OCI-M2 (cell line): ENCODE measurements around the gene NT5DC1.
A peak's percentile ranks its signal among the peaks of the same experiment; 100 is the strongest.
"Not testable (repeated sequence)": the region's sequence is repeated elsewhere in the genome, so short reads cannot be mapped to it uniquely, and the experiment has no call there.

Experiments used
- DNase-seq: peaks from one replicate; lab custom pipeline; 2025; ENCODE audit not compliant: unreplicated experiment; lab: John Stamatoyannopoulos, UW

The NT5DC1 gene

DNA sequence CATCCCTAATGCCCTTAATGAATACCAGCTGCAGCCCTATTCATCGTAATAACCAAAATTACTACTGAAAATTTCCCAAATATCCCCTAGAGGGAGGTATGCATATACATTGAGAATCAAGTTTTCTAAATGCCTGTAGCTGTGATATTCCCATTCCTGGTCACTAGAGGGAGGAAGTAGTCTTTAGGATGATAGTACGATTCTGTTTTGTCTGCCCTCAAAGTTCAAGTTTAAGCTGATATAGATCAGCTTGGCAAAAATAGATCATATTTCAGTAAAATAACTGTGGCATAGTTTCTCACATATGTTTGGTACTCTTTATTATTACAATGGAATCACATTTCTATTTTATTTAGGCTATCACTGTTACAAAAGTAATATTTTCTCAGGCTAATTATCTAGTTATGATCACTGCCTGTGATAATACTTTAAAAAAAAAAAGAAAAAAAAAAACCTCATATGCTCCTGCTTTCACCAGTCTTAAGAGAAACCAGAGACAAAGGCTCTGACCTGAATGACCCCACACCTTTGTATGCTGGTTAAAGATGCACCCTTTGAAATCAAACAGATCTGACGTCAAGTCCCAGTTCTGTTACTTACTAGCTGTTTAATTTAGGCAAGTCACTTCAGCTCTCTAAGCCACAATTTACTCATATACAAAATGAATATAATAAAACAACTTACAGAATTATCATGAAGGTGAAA lies 168.1 kb downstream of the NT5DC1 start:
- no peak for DNase-seq

- DNase-seq = no peak
These were observed 170.6 kb downstream of the NT5DC1 start for GRCh38 chr6:116271149-116271708.

- DNase-seq = no peak
These were observed 176.5 kb downstream of the NT5DC1 start for GRCh38 chr6:116277124-116277523.

DNA sequence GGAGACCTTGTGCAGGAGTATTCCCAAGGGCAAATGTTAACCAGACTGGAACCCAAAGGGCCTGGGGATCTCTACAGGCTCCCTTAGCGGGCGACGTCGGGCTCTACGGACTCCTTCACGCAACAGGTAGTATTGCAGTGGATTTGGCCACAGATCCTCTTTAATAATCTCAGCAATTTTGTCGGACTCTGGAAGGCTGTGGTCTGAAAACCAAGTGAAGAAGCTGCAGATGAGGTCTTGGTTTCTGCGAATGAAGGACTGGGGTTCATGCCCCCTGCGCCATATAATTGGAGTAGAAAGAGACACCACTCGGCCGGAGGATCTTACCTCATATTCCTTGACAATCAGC lies 177.8 kb downstream of the NT5DC1 start:
- DNase-seq = no peak

GRCh38 chr6:116278854-116279231 lies 178.2 kb downstream of the NT5DC1 start:
- DNase-seq = no peak

GRCh38 chr6:116279232-116280160 lies 178.8 kb downstream of the NT5DC1 start, which contains the start of gene TSPYL1:
Gene TSPYL1 (minus strand): TSS chr6:116279930. CDS start chr6:116279830, 100 bp downstream.
- DNase-seq = peak; percentile 80

DNA sequence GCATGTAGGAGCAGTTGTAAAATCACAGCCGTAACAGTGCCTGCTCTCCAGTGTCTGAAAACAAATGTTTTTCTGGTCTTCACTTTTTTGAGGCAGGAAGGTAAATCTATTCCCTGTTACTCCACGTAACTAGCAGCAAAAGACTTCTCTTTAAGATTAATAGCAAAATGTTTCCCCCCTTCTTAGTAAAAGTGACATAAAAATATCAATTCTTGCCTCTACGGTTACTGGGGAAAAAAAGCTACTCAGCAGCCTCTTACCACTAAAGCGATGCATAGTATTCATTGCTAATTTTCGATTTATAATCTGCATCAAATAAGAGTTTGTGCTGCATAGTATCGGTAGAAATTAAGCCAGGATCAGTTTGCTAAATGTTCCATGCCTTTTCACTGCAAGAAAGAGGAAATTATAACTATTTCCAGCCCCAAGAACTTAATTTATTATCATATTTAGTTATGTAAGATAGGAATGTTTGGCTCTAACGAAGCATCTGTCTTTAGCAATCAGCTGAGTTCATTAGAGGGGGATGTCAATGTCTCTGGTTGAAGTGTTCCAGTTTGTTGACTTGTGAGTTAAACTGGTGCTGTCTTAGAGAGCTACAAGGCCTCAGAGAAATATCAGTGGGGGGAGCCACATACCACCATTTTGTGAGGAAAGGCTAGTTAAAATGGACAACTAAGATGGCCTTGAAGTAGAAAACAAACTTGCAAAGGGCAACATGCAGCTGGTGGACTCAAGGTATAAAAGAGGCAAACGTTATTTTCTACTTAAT lies 179.7 kb downstream of the NT5DC1 start:
- no peak for DNase-seq

DNA sequence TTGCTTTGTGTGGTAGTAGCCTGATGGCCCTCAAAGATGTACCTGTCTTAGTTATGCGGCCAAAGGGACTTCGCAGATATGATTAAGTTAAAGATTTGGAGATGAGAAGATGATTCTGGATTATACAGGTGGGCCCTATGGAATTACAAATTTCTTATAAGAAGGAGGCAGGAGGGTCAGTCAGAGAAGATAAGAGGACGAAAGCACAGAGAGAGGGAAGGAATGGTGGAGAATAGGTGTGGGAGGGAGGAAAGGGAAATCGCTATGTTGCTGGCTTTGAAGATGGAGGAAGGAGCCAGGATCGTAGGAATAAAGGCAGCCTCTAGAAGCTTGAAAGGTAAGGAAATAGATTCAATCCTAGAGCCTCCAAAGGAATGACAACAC lies 180.3 kb downstream of the NT5DC1 start:
- no peak for DNase-seq

DNA sequence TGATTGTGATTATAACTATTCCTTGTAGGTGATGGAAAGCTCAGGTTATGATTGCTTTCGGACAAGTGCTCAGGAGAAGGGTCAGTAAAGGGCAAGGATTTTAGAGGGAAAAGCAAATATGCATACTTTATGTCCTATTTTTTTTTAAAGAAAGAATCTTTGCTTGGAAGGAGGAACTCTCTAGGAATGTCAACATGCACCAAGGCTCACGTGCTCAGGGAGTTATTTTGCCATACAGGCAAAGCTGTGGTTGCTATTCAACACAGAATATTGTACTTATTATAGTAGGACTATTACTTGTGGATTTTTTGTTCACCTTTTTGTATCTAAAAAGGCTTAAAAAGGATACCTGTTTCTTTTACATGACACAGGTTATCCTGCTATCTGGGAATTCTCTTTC lies 182.0 kb downstream of the NT5DC1 start:
- no peak for DNase-seq

DNA sequence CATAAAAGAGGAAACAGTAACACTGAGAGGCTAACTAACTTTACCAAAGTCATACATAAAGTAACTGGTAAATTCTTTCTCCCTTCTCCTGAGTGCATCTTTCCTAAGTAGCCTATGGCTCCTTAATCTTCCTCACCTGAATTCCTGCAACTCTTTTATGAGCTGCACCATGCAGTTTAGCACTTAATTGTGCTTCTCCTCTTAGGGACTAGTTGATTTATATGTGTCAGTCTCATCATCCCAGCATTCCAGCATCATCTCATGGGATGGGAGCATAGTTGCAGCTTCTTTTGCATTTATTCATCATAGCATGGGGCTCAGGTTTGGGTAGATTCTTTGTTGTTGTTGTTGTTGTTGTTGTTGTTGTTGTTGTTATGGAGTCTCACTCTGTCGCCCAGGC lies 182.5 kb downstream of the NT5DC1 start:
- no peak for DNase-seq

DNA sequence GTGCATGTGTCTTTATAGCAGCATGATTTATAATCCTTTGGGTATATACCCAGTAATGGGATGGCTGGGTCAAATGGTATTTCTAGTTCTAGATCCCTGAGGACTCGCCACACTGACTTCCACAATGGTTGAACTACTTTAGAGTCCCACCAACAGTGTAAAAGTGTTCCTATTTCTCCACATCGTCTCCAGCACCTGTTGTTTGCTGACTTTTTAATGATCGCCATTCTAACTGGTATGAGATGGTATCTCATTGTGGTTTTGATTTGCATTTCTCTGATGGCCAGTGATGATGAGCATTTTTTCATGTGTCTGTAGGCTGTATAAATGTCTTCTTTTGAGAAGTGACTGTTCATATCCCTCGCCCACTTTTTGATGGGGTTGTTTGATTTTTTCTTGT lies 184.3 kb downstream of the NT5DC1 start:
- not testable (repeated sequence) for DNase-seq

DNA sequence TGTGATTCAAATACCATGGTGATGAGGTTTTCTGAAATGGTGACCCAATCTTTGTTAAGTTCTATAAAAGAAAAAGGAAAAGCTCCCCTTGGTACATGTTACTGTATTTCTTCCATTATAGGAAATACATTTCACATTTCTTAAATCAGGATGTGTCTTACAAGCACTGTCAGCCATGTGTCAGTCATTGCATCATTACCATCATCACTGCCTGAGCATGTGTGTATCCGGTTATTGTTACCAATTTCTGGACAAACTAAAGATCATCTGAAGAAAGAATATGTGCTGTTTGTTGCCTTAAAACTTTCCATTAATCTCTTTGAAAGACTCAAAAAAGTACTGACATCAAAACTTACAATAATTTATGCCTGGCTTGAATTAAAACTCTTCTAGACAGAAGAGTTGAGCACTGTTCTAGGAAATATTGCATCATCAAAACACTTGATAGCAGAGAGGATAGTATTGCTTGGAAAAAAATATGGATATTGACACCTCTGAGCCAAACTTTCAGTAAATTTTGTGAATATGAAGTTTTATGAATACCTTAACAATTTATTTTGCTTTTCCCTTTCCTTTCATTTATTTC lies 186.2 kb downstream of the NT5DC1 start:
- DNase-seq = no peak

- DNase-seq = no peak
These were observed 187.1 kb downstream of the NT5DC1 start for GRCh38 chr6:116287689-116288282.

- DNase-seq = no peak
These were observed 189.2 kb downstream of the NT5DC1 start for GRCh38 chr6:116289876-116290275.

- no peak for DNase-seq
These were observed 190.1 kb downstream of the NT5DC1 start for GRCh38 chr6:116290799-116291198.

DNA sequence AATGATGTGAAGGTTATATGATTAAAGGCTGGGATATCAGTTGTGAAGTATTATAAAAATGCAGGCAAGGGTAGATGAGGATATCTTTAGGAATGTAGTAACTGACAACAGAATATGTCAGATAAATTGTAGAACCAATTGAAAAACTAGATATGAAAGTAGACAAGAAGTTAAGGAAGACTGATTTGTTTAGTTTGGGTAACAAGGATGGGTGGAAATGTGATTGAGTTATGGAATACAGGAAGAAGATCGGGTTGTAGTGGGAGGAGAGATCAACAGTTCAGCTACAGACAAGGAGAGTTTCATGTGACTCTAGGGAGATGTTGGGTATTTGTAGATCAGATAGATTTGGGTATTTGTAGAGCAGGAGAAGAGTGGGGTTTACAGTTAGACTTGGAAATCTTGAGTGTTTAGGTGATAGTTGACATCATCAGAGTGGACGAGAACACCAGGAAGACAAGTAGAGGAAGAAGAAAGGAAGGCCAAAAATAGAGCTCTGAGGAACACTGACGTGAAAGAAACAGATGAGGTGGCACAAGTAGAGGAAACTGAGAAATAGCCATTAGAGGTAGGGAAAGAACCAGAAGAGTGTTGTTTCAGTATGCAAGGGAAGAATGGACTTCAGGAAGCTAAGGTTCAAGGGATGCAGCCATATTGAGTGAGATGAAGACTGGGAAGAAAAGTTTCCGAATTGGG lies 191.2 kb downstream of the NT5DC1 start:
- no peak for DNase-seq

DNA sequence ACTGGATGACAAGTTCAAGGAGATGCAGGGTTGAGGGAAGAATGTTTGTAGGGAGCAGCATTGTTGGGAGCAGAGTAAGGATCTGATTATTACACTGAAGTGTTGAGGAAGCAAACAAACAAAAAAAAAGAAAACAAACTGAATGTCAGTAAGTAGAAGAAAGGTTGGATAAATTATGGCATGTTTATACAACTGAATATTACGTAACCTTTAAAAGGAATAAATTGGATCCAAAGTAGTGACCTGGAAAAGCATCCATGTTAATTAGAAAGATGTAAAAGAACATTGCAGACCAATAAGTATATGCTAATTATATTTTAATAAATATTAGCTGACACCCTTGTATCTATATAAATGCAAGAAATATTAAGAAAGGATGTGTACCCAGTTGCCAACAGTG lies 191.9 kb downstream of the NT5DC1 start:
- DNase-seq = no peak

- DNase-seq = no peak
These were observed 197.6 kb downstream of the NT5DC1 start for GRCh38 chr6:116298273-116298672.

DNA sequence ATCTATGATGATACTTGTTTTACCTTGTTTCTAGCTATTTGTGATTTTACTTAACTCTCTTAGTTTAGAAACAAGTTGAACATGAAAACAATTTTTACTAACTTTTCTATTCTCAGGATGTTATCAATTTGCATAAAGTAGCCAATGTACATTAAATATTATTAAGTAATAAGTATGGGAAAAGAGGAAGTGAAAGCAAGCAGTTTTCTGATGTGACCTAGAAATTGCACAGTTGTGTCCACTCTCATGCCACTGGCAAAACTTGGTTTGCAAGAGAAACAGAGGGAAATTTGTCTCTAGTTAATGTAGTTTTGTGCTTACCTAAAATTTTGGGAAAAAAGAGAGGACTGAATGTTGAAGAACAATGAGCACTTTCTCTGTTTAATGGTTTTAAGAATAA lies 198.3 kb downstream of the NT5DC1 start:
- no peak for DNase-seq
